Measurements from ENCODE around the gene EXOC6B. TPM values are rescaled to one million over a fixed set of nuclear protein-coding genes. Genes with fewer than 3 reads are reported as not detected.

Gene EXOC6B
- total RNA-seq, 1 donor from 2014 or later: 32.2 TPM

- no peaks in the 10 kb centered on the region for H3K36me3 Mint-ChIP-seq (ENCODE audit: low read depth)
- no peaks in the 10 kb centered on the region for H3K9me3 Mint-ChIP-seq (ENCODE audit: low read depth)
- no peak for TF ChIP-seq CTCF (IDR thresholded peaks at IDR 0.05)
- H3K27me3 Mint-ChIP-seq (ENCODE audit: low read depth): peaks cover 22% of the 10 kb centered on the region
- H3K27ac Mint-ChIP-seq (ENCODE audit: unreplicated experiment): no peak overlapping the region
- no peak for DNase-seq (ENCODE audit: low spot score)
- H3K4me3 Mint-ChIP-seq (ENCODE audit: unreplicated experiment): no peak overlapping the region
- H3K4me1 Mint-ChIP-seq (ENCODE audit: low read depth): no peaks in the 10 kb centered on the region
Measured at GRCh38 chr2:72847534-72848315, 21.9 kb upstream of the EXOC6B start.

- no peak overlapping the region for H3K4me3 Mint-ChIP-seq (ENCODE audit: unreplicated experiment)
- H3K27ac Mint-ChIP-seq (ENCODE audit: unreplicated experiment): no peak overlapping the region
- H3K36me3 Mint-ChIP-seq (ENCODE audit: low read depth): no peaks in the 10 kb centered on the region
- DNase-seq (ENCODE audit: low spot score): no peak
- H3K9me3 Mint-ChIP-seq (ENCODE audit: low read depth): no peaks in the 10 kb centered on the region
- no peak for TF ChIP-seq CTCF (IDR thresholded peaks at IDR 0.05)
- peaks cover 23% of the 10 kb centered on the region for H3K27me3 Mint-ChIP-seq (ENCODE audit: low read depth)
- no peaks in the 10 kb centered on the region for H3K4me1 Mint-ChIP-seq (ENCODE audit: low read depth)
Measured at GRCh38 chr2:72846171-72847095, 20.6 kb upstream of the EXOC6B start.

- Mint-ChIP-seq H3K4me1 (ENCODE audit: low read depth) (no peaks in the 10 kb centered on the region), H3K9me3 (ENCODE audit: low read depth) (no peaks in the 10 kb centered on the region), H3K4me3 (ENCODE audit: unreplicated experiment) (no peak overlapping the region), H3K27me3 (ENCODE audit: low read depth) (peaks cover 16% of the 10 kb centered on the region), H3K27ac (ENCODE audit: unreplicated experiment) (no peak overlapping the region), H3K36me3 (ENCODE audit: low read depth) (peaks cover 2% of the 10 kb centered on the region)
- TF ChIP-seq CTCF (IDR thresholded peaks at IDR 0.05): no peak
- DNase-seq (ENCODE audit: low spot score): no peak
Measured at GRCh38 chr2:72843301-72843700, 17.5 kb upstream of the EXOC6B start.

- H3K27ac Mint-ChIP-seq (ENCODE audit: unreplicated experiment): no peak overlapping the region
- H3K36me3 Mint-ChIP-seq (ENCODE audit: low read depth): peaks cover 2% of the 10 kb centered on the region
- no peak overlapping the region for H3K4me3 Mint-ChIP-seq (ENCODE audit: unreplicated experiment)
- no peaks in the 10 kb centered on the region for H3K4me1 Mint-ChIP-seq (ENCODE audit: low read depth)
- no peaks in the 10 kb centered on the region for H3K9me3 Mint-ChIP-seq (ENCODE audit: low read depth)
- DNase-seq (ENCODE audit: low spot score): no peak
- no peak for TF ChIP-seq CTCF (IDR thresholded peaks at IDR 0.05)
- H3K27me3 Mint-ChIP-seq (ENCODE audit: low read depth): peaks cover 16% of the 10 kb centered on the region
Measured at GRCh38 chr2:72841462-72842125, 15.8 kb upstream of the EXOC6B start.

GRCh38 chr2:72840066-72840465 is 14.2 kb upstream of the EXOC6B start:
- Mint-ChIP-seq H3K4me3 (ENCODE audit: unreplicated experiment) (no peak overlapping the region), H3K4me1 (ENCODE audit: low read depth) (no peaks in the 10 kb centered on the region), H3K36me3 (ENCODE audit: low read depth) (peaks cover 2% of the 10 kb centered on the region), H3K27me3 (ENCODE audit: low read depth) (peaks cover 27% of the 10 kb centered on the region), H3K9me3 (ENCODE audit: low read depth) (no peaks in the 10 kb centered on the region), H3K27ac (ENCODE audit: unreplicated experiment) (no peak overlapping the region)
- DNase-seq (ENCODE audit: low spot score): no peak
- no peak for TF ChIP-seq CTCF (IDR thresholded peaks at IDR 0.05)

All from chondrocyte (in vitro differentiated cells).